Activated CD8-positive, alpha-beta memory T cell treated with anti-CD3 and anti-CD28 coated beads, Interleukin-2, amount 10 ng/mL, durations not matched to agents 7 days and 5 days (primary cell): ENCODE data around the gene GRID1. TPM values are rescaled to one million over a fixed set of nuclear protein-coding genes. Genes with fewer than 3 reads are reported as not detected.
A peak's percentile ranks its signal among the peaks of the same experiment; 100 is the strongest.

Experiments
- ATAC-seq: fragments of 150-1000 bp; cut with Tn5 transposase; one replicate; pipeline ENCODE4 v1.10.0; 2021; ENCODE audit warnings: moderate library complexity
- CTCF ChIA-PET: fragments of 350-600 bp; sonication (Branson Sonifier 250); formaldehyde crosslinking; loops from one replicate; lab custom pipeline; 2021; ENCODE audit warnings: antibody characterized with exemption; lab: Charles Lee
- DNase-seq: peaks from one replicate; pipeline ENCODE4 v3.0.0-alpha.2; 2020
- H3K27ac Mint-ChIP-seq: one replicate; pipeline ENCODE4 v1.8.0; 2021; ENCODE audit warnings: mild to moderate bottlenecking, mixed read lengths
- H3K27me3 Mint-ChIP-seq: one replicate; pipeline ENCODE4 v1.8.0; 2021; ENCODE audit warnings: mixed read lengths
- H3K36me3 Mint-ChIP-seq: one replicate; pipeline ENCODE4 v1.8.0; 2021; ENCODE audit warnings: mild to moderate bottlenecking, mixed read lengths
- H3K4me1 Mint-ChIP-seq: one replicate; pipeline ENCODE4 v1.8.0; 2021; ENCODE audit warnings: mixed read lengths
- H3K4me3 Mint-ChIP-seq: one replicate; pipeline ENCODE4 v1.8.0; 2021; ENCODE audit warnings: mild to moderate bottlenecking, moderate library complexity, mixed read lengths
- H3K9me3 Mint-ChIP-seq: one replicate; pipeline ENCODE4 v1.8.0; 2022; ENCODE audit warnings: low read depth, mixed read lengths
- total RNA-seq, 2 experiments: library from RNA; stranded (reverse); gene quantifications; one replicate each; pipeline ENCODE4 v1.2.3, GENCODE V29; 2021

The GRID1 gene
- total RNA-seq, result not detected

- H3K4me3 Mint-ChIP-seq, result peak within 1 kb of the TSS; percentile 12
- peak within 1 kb of the TSS; percentile 30 for H3K27ac Mint-ChIP-seq
- peaks cover 84% of the 10 kb centered on the region for H3K27me3 Mint-ChIP-seq
- no peaks in the 10 kb centered on the region for H3K36me3 Mint-ChIP-seq
- no peak for DNase-seq
- ATAC-seq, result no peak
- peaks cover 12% of the 10 kb centered on the region for H3K4me1 Mint-ChIP-seq
- H3K9me3 Mint-ChIP-seq, result no peaks in the 10 kb centered on the region
- CTCF ChIA-PET, result interaction anchor here (1.4 kb wide), 1 partner anchor 9 kb away, joined by 3 read pairs; no protein-coding TSS in a partner anchor
Observed at GRCh38 chr10:86366033-86366901, at the start of gene GRID1. Gene GRID1 (minus strand): TSS chr10:86366795.

DNA sequence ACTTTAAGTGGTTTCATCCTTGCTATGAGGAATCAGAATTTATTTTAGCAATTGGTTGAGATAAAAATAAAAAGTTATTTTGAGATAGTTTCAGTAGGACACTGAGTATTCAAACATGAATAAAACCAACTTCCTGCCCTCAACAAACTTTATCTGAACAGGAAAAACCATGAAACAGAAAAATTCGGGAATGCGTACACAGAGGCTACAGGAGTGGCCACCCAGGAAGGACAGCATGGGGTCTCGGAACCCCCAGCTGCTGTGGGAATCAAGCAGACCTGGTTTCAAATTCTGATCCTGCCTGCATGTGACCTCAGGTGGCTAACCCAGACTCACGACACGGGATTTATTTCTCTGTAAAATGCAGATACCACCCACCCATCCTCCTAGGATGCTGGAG lies 49.0 kb upstream of the GRID1 start:
- CTCF ChIA-PET, result interaction anchor here (1.7 kb wide), 1 partner anchor 15 kb away, joined by 6 read pairs; no protein-coding TSS in a partner anchor
- DNase-seq, result no peak
- Mint-ChIP-seq H3K4me3 (no peak overlapping the region), H3K9me3 (peaks cover 5% of the 10 kb centered on the region), H3K4me1 (peaks cover 39% of the 10 kb centered on the region), H3K27me3 (peaks cover 12% of the 10 kb centered on the region), H3K36me3 (peaks cover 6% of the 10 kb centered on the region), H3K27ac (peak overlapping the region; percentile 11)
- ATAC-seq, result no peak

DNA sequence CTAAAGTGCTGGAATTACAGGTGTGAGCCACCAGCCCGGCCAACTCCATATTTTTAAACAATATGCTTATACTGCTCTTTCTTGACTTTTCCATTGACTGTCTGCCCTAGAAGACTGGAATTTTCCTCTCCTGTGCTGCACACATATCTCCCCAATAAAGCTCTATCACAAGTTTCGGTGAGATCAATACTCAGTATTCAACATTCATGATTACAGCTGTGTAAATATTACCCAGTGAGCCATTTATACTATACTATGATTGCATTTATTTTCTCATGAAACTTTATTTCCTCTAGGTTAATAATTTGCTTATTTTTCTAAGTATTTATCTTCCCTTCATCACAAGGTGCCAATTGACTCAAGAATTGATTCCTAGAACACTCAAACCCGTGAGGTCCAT lies 48.5 kb upstream of the GRID1 start:
- ATAC-seq (no peak), DNase-seq (no peak)
- CTCF ChIA-PET, result interaction anchor here (1.7 kb wide), 1 partner anchor 15 kb away, joined by 6 read pairs; no protein-coding TSS in a partner anchor
- peaks cover 41% of the 10 kb centered on the region for H3K4me1 Mint-ChIP-seq
- no peak overlapping the region for H3K27ac Mint-ChIP-seq
- peaks cover 7% of the 10 kb centered on the region for H3K9me3 Mint-ChIP-seq
- peaks cover 9% of the 10 kb centered on the region for H3K36me3 Mint-ChIP-seq
- peaks cover 8% of the 10 kb centered on the region for H3K27me3 Mint-ChIP-seq
- H3K4me3 Mint-ChIP-seq, result no peak overlapping the region

DNA sequence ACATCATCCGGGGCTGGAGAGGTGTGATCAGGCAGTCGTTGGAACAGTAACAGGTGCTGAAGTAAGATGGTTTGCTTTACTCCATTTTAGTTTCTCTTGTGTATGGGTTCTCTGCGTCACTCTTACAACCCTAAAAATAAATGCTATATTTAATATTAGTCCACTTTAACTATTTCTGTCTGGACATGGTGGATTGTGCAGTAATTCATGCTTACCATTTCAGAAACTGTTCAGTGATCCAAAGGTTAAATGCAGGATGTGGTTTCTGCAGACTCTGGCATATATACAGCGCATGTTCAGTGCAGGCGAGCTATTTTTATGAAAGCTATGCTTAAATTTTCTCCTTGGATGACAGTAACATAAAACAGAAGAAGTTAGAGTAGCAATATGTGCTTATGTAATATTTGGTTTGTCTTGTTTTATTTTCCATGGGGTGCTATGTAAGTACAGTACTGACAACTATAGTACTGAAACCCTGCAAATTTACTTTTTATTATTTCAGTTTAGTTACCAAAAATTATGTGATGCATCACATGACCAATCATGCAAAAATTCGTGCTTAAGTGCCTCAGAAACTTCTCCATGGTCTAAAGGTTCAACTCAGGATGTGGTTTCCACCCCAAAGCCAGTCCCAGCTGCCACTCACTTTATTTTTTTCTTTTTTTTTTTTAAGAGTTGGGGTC lies 46.6 kb upstream of the GRID1 start:
- CTCF ChIA-PET, result interaction anchor here (1.2 to 5.5 kb wide), 2 partner anchors 12 to 172 kb away, joined by 3 to 87 read pairs; no protein-coding TSS in a partner anchor
- Mint-ChIP-seq H3K27me3 (peaks cover 8% of the 10 kb centered on the region), H3K36me3 (peaks cover 10% of the 10 kb centered on the region), H3K4me1 (peaks cover 36% of the 10 kb centered on the region), H3K27ac (peak overlapping the region; percentile 91), H3K9me3 (peaks cover 7% of the 10 kb centered on the region), H3K4me3 (peak overlapping the region; percentile 22)
- peak; percentile 55 for DNase-seq
- peak; percentile 68 for ATAC-seq

DNA sequence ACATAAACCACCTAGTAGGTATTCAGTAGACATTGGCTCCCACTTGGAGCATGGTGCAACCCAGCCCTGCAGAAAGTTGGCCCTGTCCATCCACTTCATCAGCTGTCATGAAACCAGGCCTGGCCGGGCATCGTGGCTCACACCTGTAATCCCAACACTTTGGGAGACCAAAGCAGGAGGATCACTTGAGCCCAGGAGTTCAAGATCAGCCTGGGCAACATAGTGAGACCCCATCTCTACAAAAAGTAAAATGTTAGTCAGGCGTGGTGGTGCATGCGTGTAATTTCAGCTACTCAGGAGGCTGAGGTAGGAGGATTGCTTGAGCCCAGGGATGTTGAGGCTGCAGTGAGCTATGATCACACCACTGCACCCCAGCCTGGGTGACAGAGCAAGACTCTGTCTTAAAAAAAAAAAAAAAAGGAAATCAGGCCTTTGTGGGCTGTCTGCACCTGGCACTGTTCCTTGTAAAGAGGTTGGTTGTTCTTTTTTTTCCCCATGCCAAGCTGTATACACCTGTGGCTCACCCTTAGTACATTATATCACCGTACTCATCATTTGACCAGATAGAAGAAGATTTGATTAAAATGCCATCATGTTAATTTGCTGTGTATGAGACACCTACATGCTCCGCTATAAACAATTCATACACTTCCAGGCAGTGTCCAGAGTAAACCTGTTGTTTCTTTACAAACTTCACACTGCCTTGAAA lies 45.4 kb upstream of the GRID1 start:
- ATAC-seq (peak; percentile 37), DNase-seq (no peak)
- Mint-ChIP-seq H3K4me1 (peaks cover 36% of the 10 kb centered on the region), H3K9me3 (peaks cover 7% of the 10 kb centered on the region), H3K27me3 (peaks cover 8% of the 10 kb centered on the region), H3K4me3 (no peak overlapping the region), H3K27ac (peak overlapping the region; percentile 91), H3K36me3 (peaks cover 10% of the 10 kb centered on the region)
- CTCF ChIA-PET, result interaction anchor here (0.7 to 5.5 kb wide), 6 partner anchors 11 to 175 kb away, joined by 3 to 87 read pairs (median 6); partner anchors contain the start of gene WAPL

- H3K27me3 Mint-ChIP-seq, result peaks cover 8% of the 10 kb centered on the region
- CTCF ChIA-PET, result interaction anchor here (0.5 to 5.5 kb wide), 7 partner anchors 10 to 449 kb away, joined by 3 to 87 read pairs (median 5); partner anchors contain the start of gene WAPL
- peaks cover 36% of the 10 kb centered on the region for H3K4me1 Mint-ChIP-seq
- H3K27ac Mint-ChIP-seq, result peak overlapping the region; percentile 91
- ATAC-seq (peak; percentile 81), DNase-seq (peak; percentile 69)
- H3K4me3 Mint-ChIP-seq, result peak overlapping the region; percentile 43
- peaks cover 7% of the 10 kb centered on the region for H3K9me3 Mint-ChIP-seq
- H3K36me3 Mint-ChIP-seq, result peaks cover 10% of the 10 kb centered on the region
Observed at GRCh38 chr10:86411281-86411841, 44.8 kb upstream of the GRID1 start.

DNA sequence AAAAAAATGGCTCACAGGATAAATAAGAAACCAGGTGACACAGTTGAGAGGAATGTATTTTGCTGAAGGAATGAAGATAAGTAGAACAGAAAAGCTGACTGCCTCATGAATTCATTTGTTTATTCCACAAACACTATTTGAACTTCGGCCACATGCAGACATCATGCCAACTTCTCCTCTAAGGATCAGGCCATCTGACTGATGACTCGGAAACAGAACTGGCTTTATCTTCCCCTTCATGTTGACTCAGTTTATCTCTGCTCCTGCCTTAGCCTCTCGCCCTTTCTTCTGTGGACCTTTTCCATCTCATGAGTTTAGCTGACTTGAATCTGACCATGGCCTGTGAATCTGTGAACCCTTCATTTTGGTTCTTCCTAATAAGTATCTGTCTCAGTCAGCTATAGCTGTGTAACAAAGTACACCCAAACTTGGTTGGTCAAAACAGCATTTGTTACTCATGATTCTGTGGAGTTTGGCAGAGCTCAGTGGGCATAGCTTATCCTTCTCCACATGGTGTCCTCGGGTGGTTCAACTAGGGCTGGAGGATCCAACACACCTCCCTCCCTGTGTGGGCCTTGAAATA lies 44.0 kb upstream of the GRID1 start:
- H3K27me3 Mint-ChIP-seq, result peaks cover 4% of the 10 kb centered on the region
- peaks cover 7% of the 10 kb centered on the region for H3K9me3 Mint-ChIP-seq
- no peak for DNase-seq
- H3K4me1 Mint-ChIP-seq, result peaks cover 36% of the 10 kb centered on the region
- ATAC-seq, result peak; percentile 4
- no peak overlapping the region for H3K4me3 Mint-ChIP-seq
- H3K27ac Mint-ChIP-seq, result peak overlapping the region; percentile 91
- CTCF ChIA-PET, result interaction anchor here (1.5 to 5.5 kb wide), 4 partner anchors 9 to 175 kb away, joined by 6 to 87 read pairs (median 6); partner anchors contain the start of gene WAPL
- H3K36me3 Mint-ChIP-seq, result peaks cover 10% of the 10 kb centered on the region

GRCh38 chr10:86409183-86409582 lies 42.6 kb upstream of the GRID1 start:
- no peaks in the 10 kb centered on the region for H3K27me3 Mint-ChIP-seq
- ATAC-seq (no peak), DNase-seq (no peak)
- H3K36me3 Mint-ChIP-seq, result peaks cover 10% of the 10 kb centered on the region
- H3K4me3 Mint-ChIP-seq, result no peak overlapping the region
- peaks cover 33% of the 10 kb centered on the region for H3K4me1 Mint-ChIP-seq
- CTCF ChIA-PET, result interaction anchor here (1.7 to 5.5 kb wide), 2 partner anchors 8 to 176 kb away, joined by 7 to 87 read pairs; no protein-coding TSS in a partner anchor
- no peak overlapping the region for H3K27ac Mint-ChIP-seq
- H3K9me3 Mint-ChIP-seq, result peaks cover 7% of the 10 kb centered on the region

DNA sequence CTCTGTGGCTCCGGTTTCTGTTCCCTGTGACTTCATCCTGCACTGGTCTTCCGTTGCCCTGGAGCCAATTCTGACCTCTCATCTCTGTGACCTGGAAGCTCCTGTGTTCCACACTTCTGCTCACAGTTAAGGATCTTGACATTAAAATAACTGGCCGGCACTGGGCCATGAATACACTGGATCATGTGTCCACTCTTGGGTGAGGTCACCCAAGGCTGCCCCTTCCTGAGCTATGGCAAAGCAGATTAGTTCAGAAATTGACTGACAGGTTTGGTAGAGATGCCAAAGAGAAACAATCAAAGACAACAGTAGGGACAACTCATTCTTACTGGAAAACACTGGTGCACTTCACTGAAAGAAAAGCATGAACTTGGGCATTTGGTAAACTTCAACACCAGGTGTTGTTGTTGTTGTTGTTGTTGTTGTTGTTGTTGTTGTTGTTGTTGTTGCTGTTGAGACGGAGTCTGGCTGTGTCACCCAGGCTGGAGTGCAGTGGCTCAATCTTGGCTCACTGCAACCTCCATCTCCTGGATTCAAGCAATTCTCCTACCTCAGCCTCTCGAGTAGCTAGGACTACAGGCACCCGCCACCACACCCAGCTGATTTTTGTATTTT lies 36.7 kb upstream of the GRID1 start:
- ATAC-seq (no peak), DNase-seq (no peak)
- Mint-ChIP-seq H3K27ac (no peak overlapping the region), H3K36me3 (no peaks in the 10 kb centered on the region), H3K4me3 (no peak overlapping the region), H3K27me3 (peaks cover 14% of the 10 kb centered on the region), H3K9me3 (no peaks in the 10 kb centered on the region), H3K4me1 (peaks cover 8% of the 10 kb centered on the region)
- CTCF ChIA-PET, result interaction anchor here (0.7 to 14.7 kb wide), 3 partner anchors 9 to 357 kb away, joined by 3 to 191 read pairs (median 87); no protein-coding TSS in a partner anchor

DNA sequence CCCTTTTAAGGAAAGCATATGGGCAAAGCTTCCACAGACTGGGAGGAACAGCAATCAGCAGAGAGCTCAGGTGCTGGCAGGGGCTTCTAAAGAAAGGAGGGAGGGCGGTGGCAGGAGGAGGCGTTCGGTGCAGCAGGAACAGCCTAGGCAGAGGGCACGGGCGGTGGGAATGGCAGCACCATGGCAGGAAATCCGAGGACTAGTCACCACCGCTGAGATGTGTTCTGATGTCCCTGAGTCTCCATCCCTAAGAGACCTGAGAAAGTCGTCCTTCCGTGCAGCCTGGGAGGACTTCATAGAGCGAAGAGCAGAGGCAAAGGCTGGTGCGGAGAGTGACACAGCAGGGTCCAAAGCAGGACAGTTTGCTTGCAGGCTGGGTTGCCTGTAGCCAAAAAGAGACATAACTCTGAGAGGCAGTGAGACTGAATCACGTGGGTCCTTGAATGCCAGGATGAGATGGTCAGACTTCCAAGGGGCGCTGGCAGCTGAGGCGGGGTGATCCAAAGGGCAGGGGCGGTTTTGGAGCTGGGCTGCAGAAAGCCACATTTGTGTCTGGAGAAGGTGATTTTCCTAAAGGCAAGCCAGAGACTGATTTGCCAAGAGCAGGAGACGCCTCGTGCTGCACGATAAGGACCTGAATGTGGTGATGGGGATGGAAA lies 35.8 kb upstream of the GRID1 start:
- no peak for ATAC-seq
- Mint-ChIP-seq H3K27ac (no peak overlapping the region), H3K9me3 (no peaks in the 10 kb centered on the region)

DNA sequence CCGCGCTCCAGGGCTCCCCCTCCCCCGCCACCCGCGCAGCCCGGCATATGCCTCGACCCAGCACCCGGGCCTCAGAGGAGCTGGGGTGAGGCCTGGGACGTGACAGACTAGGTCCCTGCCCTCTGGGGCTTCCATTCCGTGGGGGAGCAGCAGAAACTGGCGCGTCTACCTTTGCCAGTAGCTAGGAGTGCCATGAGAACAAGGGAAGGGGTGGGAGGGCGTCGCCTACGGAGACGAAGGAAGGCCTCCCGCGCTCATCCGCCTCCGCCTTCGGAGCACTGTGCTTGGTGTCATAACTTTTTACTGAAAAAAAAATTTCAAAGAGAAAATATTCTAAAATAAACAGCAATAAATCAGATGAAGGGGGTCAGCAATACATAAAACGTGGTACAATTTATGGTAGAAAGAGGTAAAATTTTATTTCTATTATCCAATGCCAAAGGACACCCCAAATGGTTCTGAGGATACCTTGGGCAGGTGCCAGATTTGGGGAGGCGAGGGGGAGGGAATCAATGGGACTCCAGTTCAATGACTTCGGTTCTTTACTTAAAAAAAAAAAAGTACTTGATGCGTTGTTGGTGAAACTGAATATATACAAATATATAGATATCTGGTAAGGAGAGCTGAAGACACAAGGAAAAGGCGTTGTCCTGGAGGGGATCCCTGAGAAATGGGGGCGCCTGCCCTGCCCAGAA lies 35.1 kb upstream of the GRID1 start:
- no peak overlapping the region for H3K27ac Mint-ChIP-seq
- no peaks in the 10 kb centered on the region for H3K36me3 Mint-ChIP-seq
- CTCF ChIA-PET, result interaction anchor here (2.1 to 14.7 kb wide), 8 partner anchors 10 to 184 kb away, joined by 5 to 191 read pairs (median 14); partner anchors contain the start of gene WAPL
- ATAC-seq (no peak), DNase-seq (no peak)
- peaks cover 8% of the 10 kb centered on the region for H3K4me1 Mint-ChIP-seq
- peaks cover 14% of the 10 kb centered on the region for H3K27me3 Mint-ChIP-seq
- peak overlapping the region; percentile 79 for H3K4me3 Mint-ChIP-seq
- no peaks in the 10 kb centered on the region for H3K9me3 Mint-ChIP-seq

More for the DNA sequence above, 35.8 kb upstream of the GRID1 start:
- H3K36me3 Mint-ChIP-seq, result no peaks in the 10 kb centered on the region
- no peak for DNase-seq
- CTCF ChIA-PET, result interaction anchor here (0.7 to 14.7 kb wide), 3 partner anchors 10 to 356 kb away, joined by 3 to 191 read pairs (median 87); no protein-coding TSS in a partner anchor
- H3K4me1 Mint-ChIP-seq, result peaks cover 8% of the 10 kb centered on the region
- no peak overlapping the region for H3K4me3 Mint-ChIP-seq
- H3K27me3 Mint-ChIP-seq, result peaks cover 14% of the 10 kb centered on the region
